Neural cell (in vitro differentiated cells): ENCODE measurements around the gene ERRFI1.

Source experiments
- EZH2 ChIP-seq: fragments of 200-600, 300-800 bp; shearing (Covaris generic), sonication (generic); IDR thresholded peaks from 2 replicates; pipeline ENCODE4 v1.6.1; 2014; ENCODE audit warnings: antibody characterized with exemption, low read length, borderline replicate concordance, mild to moderate bottlenecking; ENCODE audit not compliant: insufficient read depth, poor library complexity, severe bottlenecking
- MXI1 ChIP-seq: fragments of 450-650 bp; conservative IDR thresholded peaks from 2 replicates; pipeline ENCODE4 v1.6.1; 2014; ENCODE audit warnings: antibody characterized with exemption, mild to moderate bottlenecking; ENCODE audit not compliant: poor library complexity, severe bottlenecking
- REST ChIP-seq: IDR thresholded peaks from 2 replicates; pipeline ENCODE4 v1.6.1; 2012; ENCODE audit warnings: borderline replicate concordance
- TF ChIP-seq, protein P1 (sequence below): fragments of 450-650 bp; IDR thresholded peaks from 2 replicates; pipeline ENCODE4 v1.5.1; 2014; ENCODE audit warnings: antibody characterized with exemption, mild to moderate bottlenecking, moderate library complexity; ENCODE audit not compliant: poor library complexity, severe bottlenecking

- TF ChIP-seq, protein P1, sequence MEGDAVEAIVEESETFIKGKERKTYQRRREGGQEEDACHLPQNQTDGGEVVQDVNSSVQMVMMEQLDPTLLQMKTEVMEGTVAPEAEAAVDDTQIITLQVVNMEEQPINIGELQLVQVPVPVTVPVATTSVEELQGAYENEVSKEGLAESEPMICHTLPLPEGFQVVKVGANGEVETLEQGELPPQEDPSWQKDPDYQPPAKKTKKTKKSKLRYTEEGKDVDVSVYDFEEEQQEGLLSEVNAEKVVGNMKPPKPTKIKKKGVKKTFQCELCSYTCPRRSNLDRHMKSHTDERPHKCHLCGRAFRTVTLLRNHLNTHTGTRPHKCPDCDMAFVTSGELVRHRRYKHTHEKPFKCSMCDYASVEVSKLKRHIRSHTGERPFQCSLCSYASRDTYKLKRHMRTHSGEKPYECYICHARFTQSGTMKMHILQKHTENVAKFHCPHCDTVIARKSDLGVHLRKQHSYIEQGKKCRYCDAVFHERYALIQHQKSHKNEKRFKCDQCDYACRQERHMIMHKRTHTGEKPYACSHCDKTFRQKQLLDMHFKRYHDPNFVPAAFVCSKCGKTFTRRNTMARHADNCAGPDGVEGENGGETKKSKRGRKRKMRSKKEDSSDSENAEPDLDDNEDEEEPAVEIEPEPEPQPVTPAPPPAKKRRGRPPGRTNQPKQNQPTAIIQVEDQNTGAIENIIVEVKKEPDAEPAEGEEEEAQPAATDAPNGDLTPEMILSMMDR: no peak
- TF ChIP-seq MXI1 (no peak), REST (no peak), EZH2 (no peak)
Measured at GRCh38 chr1:8035289-8035688, 9.2 kb upstream of the ERRFI1 start.
